ENCODE measurements around the gene RYR2.

Gene RYR2

DNA sequence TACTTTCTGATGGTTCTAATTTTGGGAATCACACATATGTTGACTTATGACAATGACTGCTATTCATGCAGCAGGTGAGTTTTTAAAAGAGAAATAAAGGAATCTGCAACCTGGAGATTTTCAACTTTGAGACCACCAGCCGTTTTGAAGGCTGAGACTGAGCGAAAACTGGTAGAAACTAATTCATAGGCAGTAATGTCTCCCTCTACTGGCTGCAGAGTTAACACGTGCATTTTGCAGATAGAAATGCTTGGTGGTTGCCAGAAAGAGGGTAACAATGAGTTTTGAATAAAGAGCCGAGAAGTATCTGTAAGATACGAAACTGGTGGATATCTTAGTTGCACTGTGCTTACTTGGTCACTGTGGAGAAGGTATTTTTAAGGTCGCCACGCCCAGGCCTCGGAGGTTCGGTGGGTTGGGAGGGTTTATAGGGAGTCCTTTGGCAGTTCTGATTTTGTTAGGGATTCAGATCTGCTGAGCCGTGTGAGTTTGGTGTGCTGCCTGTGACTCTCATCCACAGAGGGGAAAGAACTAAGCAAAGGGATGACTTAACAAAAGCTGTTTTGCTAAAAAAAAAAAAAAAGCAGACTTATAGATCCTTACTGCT is 83.0 kb downstream of the RYR2 start:
- TF ChIP-seq GATA2 (IDR thresholded peaks at IDR 0.05; ENCODE audit: low read depth, low read length) (no peak), GATA3 (IDR thresholded peaks at IDR 0.05; ENCODE audit: low read depth, low read length) (no peak)

DNA sequence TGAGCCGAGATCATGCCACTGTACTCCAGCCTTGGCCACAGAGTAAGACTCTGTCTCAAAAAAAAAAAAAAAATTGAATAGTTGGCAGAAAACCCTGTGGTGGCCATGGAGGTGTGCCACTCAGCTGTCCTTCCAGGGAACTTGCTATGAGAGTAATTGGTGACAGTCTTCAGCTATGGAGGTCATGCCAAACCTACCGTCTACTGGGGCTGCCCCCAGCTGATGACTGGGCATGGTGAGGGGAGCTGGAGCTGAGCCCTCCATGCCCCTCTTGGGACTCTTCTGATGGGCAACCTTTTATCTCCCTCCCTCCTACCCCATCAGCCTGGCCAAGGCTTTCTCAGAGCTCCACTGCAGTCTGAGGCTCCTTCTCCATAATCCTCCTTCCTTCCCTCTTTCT is 84.2 kb downstream of the RYR2 start:
- no peak for TF ChIP-seq GATA2 (IDR thresholded peaks at IDR 0.05; ENCODE audit: low read depth, low read length)
- TF ChIP-seq GATA3 (IDR thresholded peaks at IDR 0.05; ENCODE audit: low read depth, low read length) = no peak

DNA sequence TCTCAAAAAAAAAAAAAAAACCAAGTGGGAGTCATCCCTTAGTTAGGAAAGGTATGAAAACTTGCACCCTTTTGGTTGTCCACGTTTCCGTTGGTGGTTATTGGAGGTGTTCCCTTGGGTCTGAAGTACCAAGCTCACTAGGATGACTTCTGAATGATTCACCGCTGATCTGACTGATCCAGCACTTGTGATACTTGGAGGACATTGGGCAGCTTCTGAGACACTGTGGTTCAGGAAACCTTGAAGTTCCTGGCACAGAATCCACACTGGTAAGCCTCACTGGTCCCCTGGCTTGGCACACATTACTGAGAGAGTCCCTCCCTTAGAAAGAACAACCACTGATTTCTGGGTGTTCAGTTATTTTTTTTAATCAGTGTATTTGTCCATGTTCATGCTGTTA is 91.9 kb downstream of the RYR2 start:
- no peak for TF ChIP-seq GATA2 (IDR thresholded peaks at IDR 0.05; ENCODE audit: low read depth, low read length)
- no peak for TF ChIP-seq GATA3 (IDR thresholded peaks at IDR 0.05; ENCODE audit: low read depth, low read length)

DNA sequence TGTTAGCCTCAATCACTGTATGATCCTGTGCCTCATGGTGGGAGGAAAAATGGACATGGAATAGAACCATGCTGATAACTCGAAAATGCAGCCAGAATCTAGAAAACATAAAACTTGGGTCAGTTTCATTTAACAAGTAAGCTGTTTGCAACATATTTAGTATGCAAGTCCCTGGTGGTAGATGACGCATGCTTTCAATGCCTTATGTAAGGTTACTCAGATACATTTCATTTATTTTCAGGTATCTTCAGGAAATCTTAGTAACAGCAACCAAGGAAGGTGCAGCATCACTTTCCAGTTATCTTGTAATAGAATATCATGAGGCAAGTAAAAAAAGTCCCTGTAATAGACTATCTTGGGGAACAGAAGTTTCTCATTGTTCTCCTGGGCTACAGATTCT is 92.9 kb downstream of the RYR2 start:
- TF ChIP-seq GATA2 (IDR thresholded peaks at IDR 0.05; ENCODE audit: low read depth, low read length) (no peak), GATA3 (IDR thresholded peaks at IDR 0.05; ENCODE audit: low read depth, low read length) (no peak)

DNA sequence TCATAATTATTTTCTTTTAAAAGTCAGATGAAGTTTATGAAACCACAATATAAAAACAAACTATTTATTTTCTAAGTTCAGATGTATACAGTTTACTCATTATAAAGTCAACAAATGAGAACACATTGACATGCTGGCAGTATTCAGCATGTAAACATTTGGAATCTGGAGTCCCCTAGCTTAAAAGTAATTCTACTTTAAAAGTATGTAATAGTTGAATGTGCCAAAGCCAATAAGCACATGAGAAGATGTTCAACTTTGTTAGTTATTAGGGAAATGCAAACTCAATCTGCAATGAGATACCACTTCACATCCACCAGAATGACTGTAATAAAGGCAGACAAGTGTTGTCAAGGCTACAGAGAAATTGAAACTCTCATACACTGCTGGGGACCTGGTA is 96.6 kb downstream of the RYR2 start:
- TF ChIP-seq GATA3 (IDR thresholded peaks at IDR 0.05; ENCODE audit: low read depth, low read length) (no peak), GATA2 (IDR thresholded peaks at IDR 0.05; ENCODE audit: low read depth, low read length) (no peak)

DNA sequence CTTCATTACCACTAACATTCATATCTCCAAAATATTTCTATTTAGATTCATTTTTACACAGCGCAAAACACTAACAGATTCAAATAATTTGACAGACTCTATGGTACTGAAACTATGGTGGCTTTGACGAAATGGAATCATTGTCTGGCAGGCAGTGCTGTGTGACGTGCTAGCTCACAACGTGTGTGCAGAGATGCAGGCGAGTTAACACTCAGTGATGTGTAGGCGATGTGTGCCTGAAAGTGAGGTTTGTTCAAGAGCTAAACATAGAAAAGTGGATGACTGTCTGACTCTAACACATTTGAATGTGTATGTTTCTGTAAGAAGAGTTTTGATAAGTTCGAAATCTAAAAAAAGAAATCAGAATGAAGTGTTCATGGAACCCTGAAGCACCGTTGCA is 97.7 kb downstream of the RYR2 start:
- TF ChIP-seq GATA2 (IDR thresholded peaks at IDR 0.05; ENCODE audit: low read depth, low read length) (no peak), GATA3 (IDR thresholded peaks at IDR 0.05; ENCODE audit: low read depth, low read length) (no peak)

DNA sequence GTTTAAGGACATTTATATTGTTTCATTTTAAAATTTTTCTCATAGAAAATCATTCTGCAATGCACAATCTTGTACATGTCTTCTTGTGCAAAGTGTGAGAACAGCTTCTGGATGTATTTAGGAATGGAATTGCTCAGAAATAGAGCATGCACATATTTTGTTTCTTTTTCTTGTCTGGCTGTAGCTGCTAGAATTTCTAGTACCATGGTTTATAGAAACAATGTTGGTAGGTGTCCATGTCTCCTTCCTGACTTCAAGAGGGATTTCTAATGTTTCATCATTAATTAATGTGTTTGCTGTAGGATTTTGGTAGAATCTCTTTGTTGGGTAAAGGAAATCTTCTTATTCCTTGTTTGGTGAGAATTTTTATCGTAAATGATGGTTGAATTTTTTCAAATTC is 99.0 kb downstream of the RYR2 start:
- TF ChIP-seq GATA3 (IDR thresholded peaks at IDR 0.05; ENCODE audit: low read depth, low read length) (no peak), GATA2 (IDR thresholded peaks at IDR 0.05; ENCODE audit: low read depth, low read length) (no peak)

DNA sequence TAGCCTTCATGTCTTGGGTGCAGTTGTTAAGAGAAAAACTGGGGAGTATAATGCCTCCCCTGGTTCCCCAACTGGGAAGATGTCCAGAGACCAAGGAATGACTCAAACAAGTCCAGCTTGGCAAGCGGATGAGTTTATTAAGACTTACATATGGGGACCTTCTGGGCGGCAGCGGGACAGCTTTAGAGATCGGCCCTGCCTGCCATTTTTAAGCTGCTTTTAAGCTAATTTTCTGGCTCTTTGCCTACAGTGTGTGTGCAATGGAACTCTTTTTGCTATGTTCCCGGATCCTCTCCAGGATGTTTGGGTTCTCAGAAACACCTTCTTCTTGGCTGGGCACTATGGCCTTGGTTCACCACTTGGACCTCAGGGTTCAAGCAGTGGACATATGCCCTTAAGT is 99.5 kb downstream of the RYR2 start:
- no peak for TF ChIP-seq GATA3 (IDR thresholded peaks at IDR 0.05; ENCODE audit: low read depth, low read length)
- TF ChIP-seq GATA2 (IDR thresholded peaks at IDR 0.05; ENCODE audit: low read depth, low read length) = no peak

DNA sequence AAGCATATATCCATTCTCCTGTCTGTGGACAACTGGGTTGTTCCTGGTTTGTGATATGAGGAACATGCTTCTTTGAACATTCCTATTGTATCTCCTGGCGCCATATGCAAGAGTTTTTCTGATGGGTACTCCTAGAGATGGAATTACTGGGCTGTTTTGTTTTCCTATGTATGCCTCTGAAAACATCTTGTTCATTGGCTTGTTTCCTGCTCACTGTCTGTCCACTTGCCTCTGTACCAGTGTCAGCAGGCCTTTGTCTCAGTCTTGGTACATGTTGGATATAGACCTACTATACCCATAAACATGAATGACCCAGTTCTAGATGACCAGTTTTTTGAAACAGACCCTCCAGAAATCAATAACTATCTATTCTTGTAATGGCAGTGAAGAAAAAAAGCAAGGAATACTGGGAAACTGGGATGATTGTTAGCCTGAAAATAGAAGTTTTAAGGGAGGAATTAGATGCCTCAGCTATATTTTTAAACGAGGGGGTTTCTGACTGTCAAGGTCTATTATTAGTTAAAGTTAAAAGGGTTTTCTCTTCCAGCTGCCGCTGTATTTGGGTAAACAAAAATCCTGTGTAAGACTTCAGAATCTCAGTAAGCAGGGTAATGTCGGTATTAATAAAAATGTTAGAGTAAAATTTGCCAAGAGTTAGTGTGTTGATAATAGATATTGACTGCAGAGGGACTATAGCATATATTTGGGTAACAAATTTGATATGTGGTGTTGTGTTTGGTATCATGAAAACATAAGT is 103.6 kb downstream of the RYR2 start:
- TF ChIP-seq GATA2 (IDR thresholded peaks at IDR 0.05; ENCODE audit: low read depth, low read length) = no peak
- no peak for TF ChIP-seq GATA3 (IDR thresholded peaks at IDR 0.05; ENCODE audit: low read depth, low read length)

DNA sequence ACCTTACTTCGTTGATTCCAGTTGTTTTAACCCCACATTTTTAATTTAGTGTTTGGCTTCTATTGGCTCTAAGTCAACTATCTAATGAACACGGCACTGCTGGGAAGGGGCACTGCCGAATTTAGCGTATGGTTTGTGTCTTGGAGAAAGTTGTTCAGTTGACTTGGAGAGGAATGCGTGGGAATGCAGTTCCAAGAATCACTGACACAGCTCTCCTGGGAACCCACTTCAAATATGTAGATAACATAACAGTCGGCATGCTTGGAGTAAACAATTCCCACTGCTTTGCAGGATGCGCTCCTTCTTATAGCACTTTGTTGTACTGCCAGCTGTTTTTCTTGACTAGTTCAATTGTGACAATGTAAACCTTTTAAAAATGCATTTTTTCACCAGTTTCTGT is 104.3 kb downstream of the RYR2 start:
- TF ChIP-seq GATA2 (IDR thresholded peaks at IDR 0.05; ENCODE audit: low read depth, low read length) (no peak), GATA3 (IDR thresholded peaks at IDR 0.05; ENCODE audit: low read depth, low read length) (no peak)

DNA sequence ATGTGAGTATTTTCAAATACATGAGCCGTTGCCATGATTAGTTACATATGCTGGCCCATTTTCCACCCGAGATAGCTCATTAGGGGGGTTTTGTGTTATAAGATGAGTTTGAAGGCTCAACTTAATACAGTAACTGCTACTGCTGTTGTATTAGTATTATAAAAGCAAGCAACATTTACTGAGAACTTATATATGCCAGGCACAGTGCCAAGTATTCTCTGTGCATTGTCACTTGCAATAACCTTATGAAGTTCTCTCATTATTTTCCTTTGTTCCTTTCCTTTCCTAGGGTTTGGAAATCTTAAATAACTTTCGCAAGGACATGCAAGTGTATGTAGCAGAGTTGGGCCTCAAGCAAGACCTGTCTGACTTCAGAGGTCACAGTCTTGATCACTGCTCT is 107.9 kb downstream of the RYR2 start:
- no peak for TF ChIP-seq GATA2 (IDR thresholded peaks at IDR 0.05; ENCODE audit: low read depth, low read length)
- TF ChIP-seq GATA3 (IDR thresholded peaks at IDR 0.05; ENCODE audit: low read depth, low read length) = no peak

DNA sequence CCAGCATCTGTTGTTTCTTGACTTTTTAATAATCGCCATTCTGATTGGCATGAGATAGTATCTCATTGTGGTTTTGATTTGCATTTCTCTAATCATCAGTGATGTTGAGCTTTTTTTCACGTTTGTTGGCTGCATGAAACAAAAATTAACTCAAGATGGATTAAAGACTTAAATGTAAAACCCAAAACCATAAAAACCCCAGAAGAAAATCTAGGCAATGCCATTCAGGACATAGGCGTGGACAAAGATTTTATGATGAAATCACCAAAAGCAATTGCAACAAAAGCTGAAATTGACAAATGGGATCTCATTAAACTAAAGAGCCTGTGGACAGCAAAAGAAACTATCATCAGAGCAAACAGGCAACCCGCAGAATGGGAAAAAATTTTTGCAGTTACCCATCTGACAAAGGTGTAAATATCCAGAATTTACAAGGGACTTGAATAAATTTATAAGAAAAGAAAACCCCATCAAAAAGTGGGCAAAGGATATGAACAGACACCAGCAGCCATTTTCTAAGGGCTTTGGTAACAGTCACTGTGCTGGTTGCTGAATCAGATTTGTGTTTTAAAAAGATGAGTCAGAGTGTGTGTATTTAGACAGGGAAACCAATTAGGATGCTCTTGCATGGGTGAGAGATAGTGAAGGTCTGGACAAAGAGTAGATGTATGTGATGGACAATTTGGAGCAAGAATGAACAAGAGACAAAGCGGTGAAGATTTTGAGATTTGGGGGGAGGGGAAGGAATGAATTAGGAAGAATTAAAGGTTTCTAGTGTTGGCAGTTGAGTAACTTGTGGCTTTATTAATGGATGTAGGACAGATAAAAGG is 110.7 kb downstream of the RYR2 start:
- TF ChIP-seq GATA2 (IDR thresholded peaks at IDR 0.05; ENCODE audit: low read depth, low read length) = no peak
- no peak for TF ChIP-seq GATA3 (IDR thresholded peaks at IDR 0.05; ENCODE audit: low read depth, low read length)

DNA sequence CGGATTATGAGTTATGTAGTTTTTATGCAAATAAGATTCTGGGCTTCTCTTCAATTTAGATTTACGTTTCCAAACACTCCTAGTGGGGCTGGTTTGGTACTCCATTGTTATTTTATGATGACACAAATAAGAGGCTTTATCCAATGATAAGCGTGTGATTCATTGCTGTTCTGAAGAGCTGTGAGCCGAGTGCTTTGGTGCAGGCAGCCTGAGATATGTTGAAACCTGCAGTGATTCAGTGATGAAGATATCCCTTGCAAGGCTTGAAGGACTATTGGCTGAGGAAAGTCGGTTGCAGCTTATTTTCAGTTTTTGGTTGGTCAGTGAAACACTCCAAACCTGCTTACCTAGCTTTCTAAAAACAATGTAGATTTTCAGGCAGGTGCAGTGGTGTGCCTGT is 112.2 kb downstream of the RYR2 start:
- no peak for TF ChIP-seq GATA3 (IDR thresholded peaks at IDR 0.05; ENCODE audit: low read depth, low read length)
- TF ChIP-seq GATA2 (IDR thresholded peaks at IDR 0.05; ENCODE audit: low read depth, low read length) = no peak

DNA sequence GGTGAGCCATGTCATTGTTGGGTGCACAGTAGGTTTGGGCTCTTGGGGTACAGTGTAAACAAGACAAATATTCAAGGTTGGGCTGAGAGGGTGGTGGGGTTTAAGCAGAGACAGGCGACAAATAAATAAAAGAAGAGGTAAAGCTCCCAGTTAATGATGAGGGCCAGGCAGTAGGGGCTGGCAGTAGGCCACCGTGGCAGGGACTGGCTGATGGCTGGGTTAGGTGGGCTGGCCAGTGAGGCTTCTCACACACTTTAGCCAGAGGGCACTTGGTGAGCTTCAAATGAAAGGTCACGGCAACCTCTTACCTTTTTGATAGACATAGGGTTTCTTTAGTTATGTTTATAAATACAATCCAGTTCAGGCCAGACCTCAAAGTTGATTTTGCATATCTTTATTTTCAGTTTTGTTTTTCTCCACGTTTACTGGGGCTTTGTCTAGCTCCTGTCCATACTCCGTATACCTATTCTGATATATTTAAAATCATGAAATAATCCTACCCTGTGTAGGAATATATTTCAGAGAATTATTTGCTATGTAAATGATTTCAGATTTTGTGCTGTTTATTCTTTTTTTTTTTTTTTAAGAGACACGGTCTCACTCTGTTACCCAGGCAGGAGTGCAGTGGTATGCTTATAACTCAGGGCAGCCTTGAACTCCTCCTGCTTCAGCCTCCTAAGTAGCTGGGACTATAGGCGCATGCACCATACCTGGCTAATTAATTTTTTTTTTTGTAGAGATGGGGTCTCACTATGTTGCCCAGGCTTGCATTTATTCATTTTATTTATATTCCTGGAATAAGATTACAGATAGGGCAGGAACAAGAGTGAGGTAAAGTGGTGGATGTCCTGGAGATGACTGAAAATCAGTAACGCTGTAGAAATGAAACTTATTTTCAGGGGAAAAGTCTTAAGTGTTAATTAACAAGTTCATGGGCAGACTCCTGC is 122.7 kb downstream of the RYR2 start:
- TF ChIP-seq GATA2 (IDR thresholded peaks at IDR 0.05; ENCODE audit: low read depth, low read length) (no peak), GATA3 (IDR thresholded peaks at IDR 0.05; ENCODE audit: low read depth, low read length) (no peak)

Data from SH-SY5Y (cell line).